Activated CD8-positive, alpha-beta memory T cell treated with anti-CD3 and anti-CD28 coated beads, Interleukin-2, amount 50 U/mL, for 4 hours (primary cell): ENCODE results near the gene DBP.
A peak's percentile ranks its signal among the peaks of the same experiment; 100 is the strongest.
"Not testable (repeated sequence)": the region's sequence is repeated elsewhere in the genome, so short reads cannot be mapped to it uniquely, and the experiment has no call there.

Experiments used
- DNase-seq: peaks from one replicate; pipeline ENCODE4 v3.0.0-alpha.2; 2020

The DBP gene

DNA sequence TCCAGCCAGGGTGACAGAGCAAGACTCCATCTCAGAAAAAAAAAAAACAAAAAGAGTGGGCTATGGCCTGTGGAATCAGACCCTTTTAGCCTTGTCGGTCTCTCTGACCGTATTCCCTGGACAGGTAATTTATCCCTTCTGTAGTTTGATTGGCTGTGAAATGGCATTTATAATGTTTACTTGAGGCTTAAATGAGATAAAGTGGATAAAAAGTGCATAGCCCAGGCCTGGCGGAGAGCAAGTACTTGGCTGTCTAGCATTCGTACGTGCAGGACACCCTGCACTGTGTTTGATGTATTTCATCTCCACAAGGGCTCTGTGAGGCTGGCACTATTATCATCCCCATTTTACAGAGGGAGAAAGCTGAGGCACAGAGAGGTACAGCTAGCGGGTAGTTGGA is 28.6 kb upstream of the DBP start:
- DNase-seq, result no peak

- no peak for DNase-seq
Measured at GRCh38 chr19:48664476-48664875, 27.3 kb upstream of the DBP start.

- no peak for DNase-seq
Measured at GRCh38 chr19:48663667-48664066, 26.5 kb upstream of the DBP start.

DNA sequence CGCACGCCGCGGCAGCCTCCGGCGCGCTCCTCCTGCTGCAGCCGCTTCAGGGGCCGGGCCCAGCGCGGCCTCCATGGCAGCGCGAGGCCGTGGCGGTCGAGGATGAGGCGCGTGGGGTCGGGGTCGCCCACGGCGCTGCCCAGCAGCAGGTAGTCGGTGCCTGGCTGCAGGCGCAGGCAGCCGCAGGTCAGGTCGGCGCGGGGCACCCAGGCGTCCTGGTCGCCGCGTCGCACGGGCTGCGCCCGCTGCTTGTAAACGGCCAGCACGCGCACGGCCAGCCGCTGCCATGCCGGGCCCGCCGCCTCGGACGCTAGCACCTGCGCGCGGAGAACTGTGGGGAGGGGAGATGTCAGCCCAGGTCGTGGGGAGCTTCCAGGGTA is 24.5 kb upstream of the DBP start:
- no peak for DNase-seq

DNA sequence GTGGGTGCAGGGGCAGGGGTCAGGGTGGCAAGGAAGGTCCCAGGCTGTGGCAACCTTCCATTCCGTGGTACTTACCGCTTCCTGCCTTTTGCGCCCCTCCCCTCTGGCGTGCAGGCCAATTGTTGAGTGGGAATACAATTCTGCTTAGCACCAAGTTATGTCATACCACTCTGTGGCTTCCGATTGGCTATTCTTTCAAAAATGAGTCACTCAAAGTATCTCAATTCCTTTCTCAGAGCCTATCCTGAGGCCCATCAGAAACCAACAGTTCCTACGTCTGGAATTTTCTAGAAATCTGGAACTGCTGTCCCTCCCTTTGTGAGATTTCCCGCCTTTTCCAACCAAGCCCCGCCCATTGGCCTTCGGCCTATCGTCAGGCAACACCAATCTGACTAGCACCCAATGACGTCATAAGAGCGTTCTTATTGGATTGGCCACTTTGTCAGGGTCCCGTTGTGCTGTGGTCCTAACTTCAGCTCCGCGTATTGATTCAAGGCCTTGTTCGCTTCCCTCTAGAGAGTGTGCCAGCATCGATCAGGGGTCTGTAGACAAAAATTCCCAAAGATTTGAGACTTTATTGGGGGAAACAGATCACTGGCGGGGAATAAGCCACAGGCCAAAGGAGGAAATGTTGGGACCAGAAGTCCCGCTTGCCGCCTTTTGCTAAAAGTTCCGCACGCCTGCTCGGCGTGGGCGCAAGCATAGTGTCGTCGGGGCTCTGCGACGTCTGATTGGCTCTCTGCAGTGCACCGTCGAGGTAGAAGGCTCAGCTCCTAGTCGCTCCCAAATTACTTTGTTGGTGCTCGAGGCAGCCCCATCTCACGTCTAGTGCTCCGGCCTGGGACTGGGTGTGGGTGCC is 23.9 kb upstream of the DBP start:
- DNase-seq, result peak; percentile 78

DNA sequence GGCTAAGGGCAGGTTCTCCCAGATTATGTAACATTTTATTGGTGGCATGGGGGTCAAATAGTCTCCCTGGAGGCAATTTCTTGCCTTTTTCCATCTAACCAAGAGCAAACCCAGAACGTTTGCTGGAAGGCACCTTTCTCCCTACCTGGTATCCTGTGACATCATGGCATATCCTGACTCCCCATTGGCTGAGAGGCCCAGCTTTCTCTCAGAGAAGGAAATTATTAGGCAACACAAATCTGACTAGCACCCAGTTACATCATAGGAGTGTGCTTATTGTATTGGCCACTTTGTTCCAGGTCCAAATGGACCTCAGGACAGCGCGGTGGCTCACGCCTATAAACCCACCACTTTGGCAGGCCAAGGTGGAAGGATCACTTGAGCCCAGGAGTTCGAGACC is 22.6 kb upstream of the DBP start:
- no peak for DNase-seq

DNA sequence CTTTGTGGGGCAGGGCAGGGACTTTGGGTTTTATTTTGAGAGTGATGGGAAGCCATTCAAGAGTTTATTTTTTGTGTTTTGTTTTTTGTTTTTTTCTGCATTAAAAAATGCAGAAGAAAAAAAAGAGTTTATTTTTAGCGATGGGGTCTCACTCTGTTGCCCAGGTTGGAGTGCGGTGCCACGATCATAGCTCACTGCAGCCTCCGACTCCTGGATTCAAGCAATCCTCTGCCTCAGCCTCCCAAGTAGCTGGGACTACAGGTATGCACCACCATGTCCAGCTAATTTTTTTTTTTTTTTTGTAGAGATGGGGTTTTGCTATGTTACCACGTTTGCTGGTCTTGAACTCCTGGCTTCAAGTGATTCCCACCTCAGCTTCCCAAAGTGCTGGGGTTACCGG is 21.3 kb upstream of the DBP start:
- DNase-seq, result no peak

- not testable (repeated sequence) for DNase-seq
Measured at GRCh38 chr19:48657828-48658227, 20.6 kb upstream of the DBP start.

GRCh38 chr19:48656840-48657474 is 19.8 kb upstream of the DBP start:
- DNase-seq, result no peak

GRCh38 chr19:48654299-48655059 is 17.3 kb upstream of the DBP start:
- DNase-seq, result no peak

DNA sequence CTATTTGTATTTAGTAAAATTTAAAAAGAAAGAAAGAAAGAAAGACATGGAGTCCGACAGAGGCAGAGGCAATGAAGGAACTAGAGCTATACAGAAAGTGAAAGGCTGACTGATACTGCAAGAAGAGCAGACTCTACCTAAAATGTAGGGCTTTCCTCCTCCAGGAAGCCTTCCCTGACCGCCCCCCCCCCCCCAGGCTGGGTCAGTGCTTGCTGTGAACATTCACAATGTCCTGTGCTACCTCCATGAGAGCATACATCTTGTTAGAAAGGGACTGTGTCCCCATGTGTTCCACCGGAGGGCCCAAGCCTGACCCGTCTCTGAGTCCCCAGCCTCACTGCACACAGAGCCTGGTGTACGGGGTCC is 14.5 kb upstream of the DBP start:
- no peak for DNase-seq

GRCh38 chr19:48650974-48651682 is 13.9 kb upstream of the DBP start:
- DNase-seq, result no peak

- DNase-seq, result no peak
Measured at GRCh38 chr19:48648134-48648533, 11.0 kb upstream of the DBP start.

GRCh38 chr19:48646722-48647216 is 9.6 kb upstream of the DBP start:
- DNase-seq, result no peak

- DNase-seq, result peak; percentile 92
Measured at GRCh38 chr19:48646001-48646721, 9.0 kb upstream of the DBP start, which contains the start of gene CA11. CA11 (minus strand) TSS chr19:48646187; CDS start chr19:48645632, 555 bp downstream.

- no peak for DNase-seq
Measured at GRCh38 chr19:48645620-48646000, 8.4 kb upstream of the DBP start.

DNA sequence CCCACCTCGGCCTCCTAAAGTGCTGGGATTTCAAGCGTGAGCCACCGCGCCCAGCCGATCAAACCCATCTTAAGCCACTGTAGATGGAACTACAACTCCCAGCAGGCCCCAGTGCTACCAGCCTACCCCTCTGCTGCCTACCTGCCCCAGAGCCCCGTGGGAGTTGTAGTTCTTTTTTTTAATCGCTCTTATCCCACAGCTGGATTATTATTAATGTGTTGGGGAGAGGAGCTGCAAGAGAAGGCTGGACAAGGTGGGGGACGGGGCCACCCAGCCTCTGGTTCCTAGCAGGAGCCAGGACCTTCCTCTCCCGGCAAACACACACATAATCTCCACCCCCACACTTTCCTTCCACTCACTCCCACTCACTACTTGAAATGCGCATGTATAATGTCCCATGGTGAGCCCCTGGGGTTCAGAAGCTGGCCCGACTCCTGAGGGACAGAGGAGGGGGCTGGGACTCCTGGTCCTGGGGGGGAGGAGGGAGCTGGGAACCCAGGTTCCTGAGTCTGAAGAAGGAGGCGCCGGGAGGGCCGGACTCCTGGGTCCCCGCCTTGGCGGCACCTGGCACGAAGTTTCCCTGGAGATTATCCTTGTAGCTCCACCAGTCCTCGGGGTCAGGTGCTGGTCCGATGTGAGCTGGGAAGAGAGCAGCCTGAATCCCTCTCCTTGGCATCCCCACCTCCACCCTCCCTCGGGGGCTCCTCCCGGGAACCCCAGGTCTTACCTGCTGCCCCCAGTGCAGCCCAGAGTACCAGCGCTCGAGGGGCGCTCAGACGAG is 7.8 kb upstream of the DBP start:
- DNase-seq, result peak; percentile 75

DNA sequence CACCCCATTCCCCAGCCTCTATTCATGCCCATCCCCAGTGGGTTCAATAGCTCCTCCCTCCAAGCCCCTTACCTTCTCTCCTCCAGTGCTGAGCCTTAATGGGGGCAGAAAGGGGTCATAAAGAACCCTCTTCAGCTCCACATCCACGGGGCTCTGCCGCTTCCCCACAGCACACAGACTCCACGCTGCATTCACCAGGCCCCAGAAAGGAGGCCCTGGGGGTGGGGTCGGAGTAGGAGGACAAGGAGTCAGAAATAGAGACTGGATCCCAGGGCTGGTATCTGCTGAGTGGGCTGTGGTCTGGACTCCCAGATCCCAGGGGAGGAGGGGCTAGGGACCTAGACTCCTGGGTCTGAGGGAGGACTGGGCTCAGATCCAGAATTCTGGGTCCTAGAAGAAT is 7.2 kb upstream of the DBP start:
- DNase-seq, result no peak

DNA sequence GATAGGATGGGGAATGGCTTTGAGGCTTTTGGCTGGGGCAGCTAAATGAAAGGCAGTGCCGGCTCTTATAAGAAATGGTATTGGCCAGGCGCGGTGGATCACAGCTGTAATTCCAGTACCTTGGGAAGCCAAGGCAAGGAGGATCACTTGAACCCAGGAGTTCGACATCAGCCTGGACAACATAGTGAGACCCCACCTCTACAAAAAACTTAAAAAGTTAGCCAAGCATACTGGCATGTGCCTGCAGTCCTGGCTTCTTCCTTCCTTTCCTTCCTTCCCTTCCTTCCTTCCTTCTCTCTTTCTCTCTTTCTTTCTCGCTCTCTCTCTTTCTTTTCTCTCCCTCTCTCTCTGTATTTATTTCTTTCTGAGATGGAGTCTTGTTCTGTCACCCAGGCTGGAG is 5.7 kb upstream of the DBP start:
- no peak for DNase-seq

DNA sequence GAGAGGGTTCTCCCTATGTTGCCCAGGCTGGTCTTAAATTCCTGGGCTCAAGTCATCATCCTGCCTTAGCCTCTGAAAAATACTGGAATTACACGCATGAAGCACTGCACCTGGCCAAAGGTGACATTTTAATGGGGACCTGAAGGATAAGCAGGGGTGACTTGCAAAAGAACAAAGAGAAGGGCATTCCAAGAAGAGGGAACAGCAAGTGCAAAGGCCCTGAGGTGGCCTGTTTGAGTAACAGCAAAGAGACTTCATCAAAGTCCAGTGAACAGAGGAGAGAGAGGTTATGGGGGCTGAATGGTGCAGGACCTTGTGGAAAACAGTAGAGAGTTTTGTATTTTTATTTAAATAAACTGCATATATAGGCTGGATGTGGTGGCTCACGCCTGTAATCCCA is 4.7 kb upstream of the DBP start:
- DNase-seq, result no peak
